ENCODE results near the gene TPCN2. TPM values are rescaled to one million over a fixed set of nuclear protein-coding genes. Genes with fewer than 3 reads are reported as not detected.

The TPCN2 gene
- total RNA-seq, 1 donor: 11.1 TPM

DNA sequence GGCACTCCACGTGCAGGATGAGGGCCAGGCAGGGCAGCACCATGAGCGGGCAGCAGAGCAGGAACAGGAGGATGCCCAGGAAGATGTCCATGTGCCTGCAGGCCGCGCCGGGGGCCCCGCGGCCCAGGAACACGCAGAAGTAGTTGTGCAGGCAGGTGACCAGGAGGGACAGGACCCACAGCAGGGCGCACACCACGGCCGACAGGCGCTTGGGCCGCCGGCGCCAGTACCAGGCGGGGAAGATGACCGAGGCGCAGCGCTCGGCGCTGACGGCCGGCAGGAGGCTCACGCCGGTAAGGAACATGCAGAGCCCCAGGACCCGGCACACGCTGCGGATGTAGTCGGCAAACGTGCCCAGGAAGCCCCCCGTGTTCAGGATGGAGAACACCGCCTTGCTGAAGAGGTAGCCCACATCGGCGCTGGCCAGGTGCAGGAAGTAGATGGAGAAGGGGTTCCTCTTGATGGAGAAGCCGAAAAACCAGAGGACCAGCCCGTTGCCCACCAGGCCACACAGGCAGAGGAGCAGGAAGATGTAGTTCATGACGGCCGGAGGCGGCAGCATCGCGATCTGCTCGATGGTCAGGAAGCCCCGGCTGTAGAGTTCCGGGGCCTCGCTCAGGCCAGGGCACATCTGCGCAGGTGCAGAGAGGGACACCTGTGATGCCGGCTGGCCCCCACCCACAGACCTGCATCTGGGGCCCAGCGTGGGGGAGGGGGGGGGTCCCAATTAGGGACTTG, 42.9 kb upstream of the TPCN2 start:
- DNase-seq (ENCODE audit: low read depth): no peak
- TF ChIP-seq, protein P1, sequence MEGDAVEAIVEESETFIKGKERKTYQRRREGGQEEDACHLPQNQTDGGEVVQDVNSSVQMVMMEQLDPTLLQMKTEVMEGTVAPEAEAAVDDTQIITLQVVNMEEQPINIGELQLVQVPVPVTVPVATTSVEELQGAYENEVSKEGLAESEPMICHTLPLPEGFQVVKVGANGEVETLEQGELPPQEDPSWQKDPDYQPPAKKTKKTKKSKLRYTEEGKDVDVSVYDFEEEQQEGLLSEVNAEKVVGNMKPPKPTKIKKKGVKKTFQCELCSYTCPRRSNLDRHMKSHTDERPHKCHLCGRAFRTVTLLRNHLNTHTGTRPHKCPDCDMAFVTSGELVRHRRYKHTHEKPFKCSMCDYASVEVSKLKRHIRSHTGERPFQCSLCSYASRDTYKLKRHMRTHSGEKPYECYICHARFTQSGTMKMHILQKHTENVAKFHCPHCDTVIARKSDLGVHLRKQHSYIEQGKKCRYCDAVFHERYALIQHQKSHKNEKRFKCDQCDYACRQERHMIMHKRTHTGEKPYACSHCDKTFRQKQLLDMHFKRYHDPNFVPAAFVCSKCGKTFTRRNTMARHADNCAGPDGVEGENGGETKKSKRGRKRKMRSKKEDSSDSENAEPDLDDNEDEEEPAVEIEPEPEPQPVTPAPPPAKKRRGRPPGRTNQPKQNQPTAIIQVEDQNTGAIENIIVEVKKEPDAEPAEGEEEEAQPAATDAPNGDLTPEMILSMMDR (IDR thresholded peaks at IDR 0.05; ENCODE audit: insufficient read depth, low read length): no peak
- no peak overlapping the region for H3K4me3 ChIP-seq (ENCODE audit: low read depth, low read length)

DNA sequence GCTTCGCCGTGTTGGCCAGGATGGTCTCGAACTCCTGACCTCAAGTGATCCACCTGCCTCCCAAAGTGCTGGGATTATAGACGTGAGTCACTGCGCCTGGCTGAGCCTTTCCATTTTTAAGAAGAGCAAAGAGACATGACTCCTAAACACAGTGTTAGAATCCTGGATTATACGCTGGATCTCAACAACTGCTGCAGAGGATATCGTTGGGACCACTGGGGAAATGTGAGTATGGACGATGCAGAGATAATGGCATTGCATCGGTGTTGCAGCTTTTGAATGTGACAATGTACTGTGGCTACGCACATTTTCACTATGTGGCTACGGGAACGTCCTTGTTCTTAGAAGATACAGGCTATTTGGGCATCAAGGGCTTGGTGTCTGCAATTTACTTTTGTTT, 41.9 kb upstream of the TPCN2 start:
- H3K4me3 ChIP-seq (ENCODE audit: low read depth, low read length): no peak overlapping the region
- DNase-seq (ENCODE audit: low read depth): no peak

DNA sequence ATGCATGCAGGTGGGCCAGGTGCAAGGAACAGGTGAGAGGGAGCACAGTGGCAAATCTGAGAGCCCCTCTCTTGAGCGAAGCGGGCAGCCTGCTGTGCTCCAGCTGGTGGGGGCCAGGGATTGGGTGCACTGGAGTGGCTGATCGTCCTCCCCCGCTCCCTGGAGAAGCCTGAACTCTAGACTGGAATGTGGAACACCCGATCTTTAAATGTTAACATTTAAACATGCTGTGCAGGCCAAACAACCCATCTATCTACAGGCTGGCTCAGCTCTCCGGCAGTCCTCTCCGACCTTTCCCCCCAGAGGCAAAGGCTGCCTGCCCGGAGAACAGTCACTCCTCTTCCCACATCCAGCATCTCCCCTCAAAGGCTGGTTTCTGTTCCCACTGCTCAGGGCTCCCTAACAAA, 40.8 kb upstream of the TPCN2 start:
- no peak overlapping the region for H3K4me3 ChIP-seq (ENCODE audit: low read depth, low read length)
- peak; percentile 46 for DNase-seq (ENCODE audit: low read depth)
- TF ChIP-seq, protein P1 (IDR thresholded peaks at IDR 0.05; ENCODE audit: insufficient read depth, low read length): no peak

More for the DNA sequence above, 41.9 kb upstream of the TPCN2 start:
- TF ChIP-seq, protein P1 (IDR thresholded peaks at IDR 0.05; ENCODE audit: insufficient read depth, low read length): no peak

DNA sequence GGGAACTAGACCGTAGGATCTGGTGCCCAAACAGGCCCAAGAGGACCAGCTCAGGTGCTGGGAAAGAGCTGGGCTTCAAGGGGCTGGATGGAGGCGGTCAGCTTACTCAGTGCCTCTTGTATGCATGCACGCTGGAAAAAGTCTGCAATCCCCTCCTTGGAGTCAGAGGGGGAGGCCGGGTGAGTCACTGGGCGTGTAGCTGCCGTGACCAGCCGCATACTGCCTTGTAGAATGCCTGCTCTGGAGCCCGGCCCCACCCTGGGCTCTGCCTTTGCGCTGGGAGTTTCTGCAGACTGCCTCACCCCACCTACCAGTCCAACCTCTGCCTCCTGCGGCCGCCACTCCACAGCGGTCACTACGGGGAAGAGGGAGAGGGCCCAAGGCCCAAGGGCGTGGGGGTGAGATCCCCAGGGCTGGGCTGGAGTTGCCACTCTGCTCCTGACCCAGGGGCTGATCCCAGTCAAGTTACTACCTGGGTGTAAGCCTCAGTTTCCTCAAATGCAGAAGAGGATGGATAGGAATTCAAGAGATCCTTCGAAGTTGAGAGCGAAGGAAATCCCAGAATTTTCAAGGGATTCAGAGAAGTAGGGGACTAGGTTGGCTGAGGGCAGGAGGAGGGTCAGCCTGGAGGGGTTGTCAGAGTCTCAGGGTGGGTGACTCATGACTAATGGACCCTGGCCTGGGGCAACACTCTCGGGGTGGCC, 39.8 kb upstream of the TPCN2 start:
- TF ChIP-seq, protein P1 (IDR thresholded peaks at IDR 0.05; ENCODE audit: insufficient read depth, low read length): peak; percentile 13
- no peak overlapping the region for H3K4me3 ChIP-seq (ENCODE audit: low read depth, low read length)

DNA sequence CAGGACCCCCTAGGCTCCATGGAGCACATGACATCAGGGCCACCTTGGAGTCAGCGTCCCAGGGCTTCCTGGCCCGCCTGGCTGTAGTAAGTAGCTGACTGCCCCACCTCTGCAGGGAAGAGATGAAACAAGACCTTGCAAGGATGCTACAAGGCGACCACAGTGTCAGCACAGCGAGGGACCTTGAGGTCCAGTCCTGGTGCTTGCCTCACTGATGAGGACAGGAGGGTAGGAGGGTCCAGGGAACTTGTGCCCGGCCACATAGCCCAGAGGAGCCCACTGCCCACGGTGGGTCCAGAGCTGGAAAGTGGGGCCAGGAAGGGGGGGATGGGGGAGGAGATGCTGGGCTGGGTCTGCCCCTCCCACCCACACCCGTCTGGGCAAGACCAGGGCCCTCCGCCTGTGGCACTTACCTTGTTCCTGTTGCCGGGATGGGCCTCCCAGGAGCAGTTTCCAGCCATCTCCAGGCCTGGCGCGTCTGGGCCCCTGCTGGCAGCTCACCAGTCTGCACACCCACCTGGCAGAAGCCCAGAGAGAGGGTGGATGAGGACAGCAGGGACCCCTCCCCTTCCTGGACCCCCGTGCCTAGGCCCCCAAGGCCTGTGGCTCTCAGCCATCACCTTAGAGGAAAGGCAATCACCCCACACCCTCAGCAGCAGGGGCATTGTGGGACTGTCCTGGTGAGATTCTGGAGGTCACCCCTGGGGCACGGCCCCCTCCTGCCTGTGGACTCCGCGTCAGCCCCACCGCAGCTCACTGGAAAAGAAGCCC, 39.1 kb upstream of the TPCN2 start:
- TF ChIP-seq, protein P1 (IDR thresholded peaks at IDR 0.05; ENCODE audit: insufficient read depth, low read length): no peak
- H3K4me3 ChIP-seq (ENCODE audit: low read depth, low read length): no peak overlapping the region
- no peak for DNase-seq (ENCODE audit: low read depth)

More for the DNA sequence above, 39.8 kb upstream of the TPCN2 start:
- DNase-seq (ENCODE audit: low read depth): peak; percentile 97

- peak overlapping the region; percentile 64 for H3K4me3 ChIP-seq (ENCODE audit: low read depth, low read length)
- DNase-seq (ENCODE audit: low read depth): no peak
- TF ChIP-seq, protein P1 (IDR thresholded peaks at IDR 0.05; ENCODE audit: insufficient read depth, low read length): no peak
These were observed 38.3 kb upstream of the TPCN2 start for GRCh38 chr11:69010361-69010891.

Measured in fibroblast of the aortic adventitia (primary cell).